Stimulated activated CD8-positive, alpha-beta memory T cell treated with anti-CD3 and anti-CD28 coated beads, Interleukin-12 subunit alpha, Interleukin-12 subunit beta, amount 100 ng/mL, for 1 hour (primary cell): ENCODE measurements around the gene TTC3.
"Not testable (repeated sequence)": the region's sequence is repeated elsewhere in the genome, so short reads cannot be mapped to it uniquely, and the experiment has no call there.

Experiments
- DNase-seq: peaks from one replicate; pipeline ENCODE4 v3.0.0-alpha.2; 2020; ENCODE audit warnings: low read depth

TTC3 gene

DNA sequence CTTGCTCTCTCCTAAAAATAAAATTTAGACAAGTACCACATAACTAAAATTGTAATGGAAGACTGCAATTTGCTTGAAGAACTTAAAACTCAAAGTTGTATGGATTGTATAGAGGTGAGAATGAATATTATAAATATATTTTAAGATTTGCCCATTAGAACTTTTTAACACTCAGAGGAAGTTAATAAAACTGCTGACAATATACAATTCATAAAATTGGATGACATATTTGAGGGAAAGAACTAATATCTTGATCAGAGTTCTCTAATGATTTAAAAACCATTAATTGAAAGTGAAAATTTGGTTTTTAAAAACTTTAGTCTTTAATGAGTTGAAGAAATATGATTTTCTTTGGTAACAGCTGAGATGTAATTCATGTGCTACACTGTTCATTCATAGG is 20.9 kb downstream of the TTC3 start:
- DNase-seq, result no peak

- no peak for DNase-seq
These were observed 22.8 kb downstream of the TTC3 start for GRCh38 chr21:37095821-37096220.

GRCh38 chr21:37098751-37099150 is 25.7 kb downstream of the TTC3 start:
- no peak for DNase-seq

DNA sequence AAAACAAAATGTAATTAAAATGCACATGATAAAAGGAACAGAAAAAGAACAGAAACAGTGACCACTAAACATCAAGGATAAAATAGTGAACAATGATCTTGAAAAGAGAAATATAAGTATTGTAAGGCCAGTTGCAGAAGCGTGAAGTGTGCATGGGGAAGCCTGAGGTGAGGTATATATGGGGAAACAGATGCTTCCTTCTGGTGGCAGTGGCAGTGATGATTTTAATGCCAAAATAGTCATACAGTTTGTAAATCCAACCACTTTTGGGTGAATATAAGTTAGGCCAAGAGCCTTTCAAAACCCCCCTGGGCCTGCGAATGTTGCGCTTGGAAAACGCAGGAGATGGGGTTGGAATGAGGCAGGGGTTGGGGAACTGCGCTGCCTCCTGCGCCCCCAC is 27.3 kb downstream of the TTC3 start:
- DNase-seq, result no peak

GRCh38 chr21:37101384-37101783 is 28.3 kb downstream of the TTC3 start:
- DNase-seq, result no peak

DNA sequence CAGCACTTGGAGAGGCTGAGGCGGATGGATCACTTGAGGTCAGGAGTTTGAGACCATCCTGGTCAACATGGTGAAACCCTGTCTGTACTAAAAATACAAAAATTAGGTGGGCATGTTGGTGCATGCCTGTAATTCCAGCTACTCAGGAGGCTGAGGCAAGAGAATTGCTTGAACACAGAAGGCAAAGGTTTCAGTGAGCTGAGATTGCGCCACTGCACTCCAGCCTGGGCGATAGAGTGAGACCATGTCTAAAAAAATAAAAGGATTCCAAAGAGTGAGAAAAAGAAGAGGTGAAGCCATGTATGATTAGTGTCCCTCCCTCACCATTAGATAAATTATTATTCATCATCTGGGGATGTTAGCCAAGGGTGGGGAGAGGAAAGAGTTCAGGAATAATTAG is 29.7 kb downstream of the TTC3 start:
- not testable (repeated sequence) for DNase-seq

GRCh38 chr21:37106998-37107397 is 33.9 kb downstream of the TTC3 start:
- no peak for DNase-seq

GRCh38 chr21:37111029-37111428 is 38.0 kb downstream of the TTC3 start:
- not testable (repeated sequence) for DNase-seq

DNA sequence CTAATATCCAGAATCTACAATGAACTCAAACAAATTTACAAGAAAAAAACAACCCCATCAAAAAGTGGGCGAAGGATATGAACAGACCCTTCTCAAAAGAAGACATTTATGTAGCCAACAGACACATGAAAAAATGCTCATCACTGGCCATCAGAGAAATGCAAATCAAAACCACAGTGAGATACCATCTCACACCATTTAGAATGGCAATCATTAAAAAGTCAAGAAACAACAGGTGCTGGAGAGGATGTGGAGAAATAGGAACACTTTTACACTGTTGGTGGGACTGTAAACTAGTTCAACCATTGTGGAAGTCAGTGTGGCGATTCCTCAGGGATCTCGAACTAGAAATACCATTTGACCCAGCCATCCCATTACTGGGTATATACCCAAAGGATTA is 41.2 kb downstream of the TTC3 start:
- not testable (repeated sequence) for DNase-seq

DNA sequence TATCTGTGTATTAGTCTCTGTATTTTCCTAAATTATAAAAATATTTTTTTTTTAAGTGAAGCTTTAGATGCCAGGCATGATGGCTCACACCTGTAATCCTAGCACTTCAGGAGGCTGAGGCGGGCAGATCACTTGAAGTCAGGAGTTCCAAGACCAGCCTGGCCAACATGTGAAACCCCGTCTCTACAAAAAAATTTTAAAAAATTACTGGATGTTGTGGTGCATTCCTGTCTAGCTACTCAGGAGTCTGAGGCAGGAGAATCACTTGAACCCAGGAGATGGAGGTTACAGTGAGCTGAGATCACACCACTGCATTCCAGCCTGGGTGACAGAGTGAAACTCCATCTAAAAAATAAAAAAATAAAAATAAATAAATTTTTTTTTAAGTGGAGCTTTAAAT is 43.4 kb downstream of the TTC3 start:
- DNase-seq, result not testable (repeated sequence)

DNA sequence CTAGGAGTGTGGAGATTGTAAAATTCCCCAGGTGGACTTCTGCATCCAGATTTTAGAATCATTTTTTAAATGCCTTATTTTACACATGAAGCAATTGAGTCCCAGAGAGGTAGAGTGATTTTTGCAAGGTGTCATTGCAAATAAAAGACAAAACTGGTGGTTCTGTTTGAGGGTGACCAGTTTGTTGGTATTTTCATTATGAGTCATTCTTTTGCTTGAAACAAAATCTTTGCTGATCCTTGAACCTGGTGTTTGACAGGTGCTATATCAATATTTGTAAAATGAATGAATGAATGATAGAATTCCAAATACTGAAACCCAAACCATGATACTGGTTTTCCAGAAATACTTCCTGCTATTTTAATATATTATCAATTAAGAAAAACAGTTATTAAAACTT is 44.1 kb downstream of the TTC3 start:
- DNase-seq, result no peak

DNA sequence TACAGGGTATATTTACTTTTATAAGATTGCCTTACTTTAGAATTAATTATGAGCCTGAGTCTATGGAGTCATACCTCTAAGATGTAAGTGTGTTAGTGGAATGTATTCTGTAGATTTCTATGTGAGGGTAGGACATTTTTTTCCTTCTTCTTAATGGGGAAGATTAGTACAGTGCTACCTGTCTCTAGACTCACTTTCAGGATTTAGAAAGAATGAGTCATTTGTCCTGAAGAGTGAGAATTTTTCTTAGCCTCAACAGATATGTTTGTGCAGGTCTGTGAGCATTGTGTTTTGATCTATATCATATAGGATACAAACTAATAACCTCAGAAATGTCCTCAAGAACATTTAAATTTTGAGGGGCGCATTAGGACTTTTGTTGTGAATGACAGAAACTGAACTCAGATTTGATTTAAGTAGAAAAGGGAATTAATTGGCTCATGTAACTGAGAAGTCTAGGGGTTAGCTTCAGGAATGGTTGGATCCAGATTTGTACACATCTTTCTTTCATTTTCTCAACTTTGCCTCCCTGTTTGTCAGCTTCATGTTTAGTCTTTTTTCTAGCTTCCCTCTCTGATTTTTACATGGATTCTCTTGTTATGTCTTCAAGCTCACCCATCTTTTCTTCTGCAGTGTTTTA is 45.3 kb downstream of the TTC3 start:
- DNase-seq, result no peak

DNA sequence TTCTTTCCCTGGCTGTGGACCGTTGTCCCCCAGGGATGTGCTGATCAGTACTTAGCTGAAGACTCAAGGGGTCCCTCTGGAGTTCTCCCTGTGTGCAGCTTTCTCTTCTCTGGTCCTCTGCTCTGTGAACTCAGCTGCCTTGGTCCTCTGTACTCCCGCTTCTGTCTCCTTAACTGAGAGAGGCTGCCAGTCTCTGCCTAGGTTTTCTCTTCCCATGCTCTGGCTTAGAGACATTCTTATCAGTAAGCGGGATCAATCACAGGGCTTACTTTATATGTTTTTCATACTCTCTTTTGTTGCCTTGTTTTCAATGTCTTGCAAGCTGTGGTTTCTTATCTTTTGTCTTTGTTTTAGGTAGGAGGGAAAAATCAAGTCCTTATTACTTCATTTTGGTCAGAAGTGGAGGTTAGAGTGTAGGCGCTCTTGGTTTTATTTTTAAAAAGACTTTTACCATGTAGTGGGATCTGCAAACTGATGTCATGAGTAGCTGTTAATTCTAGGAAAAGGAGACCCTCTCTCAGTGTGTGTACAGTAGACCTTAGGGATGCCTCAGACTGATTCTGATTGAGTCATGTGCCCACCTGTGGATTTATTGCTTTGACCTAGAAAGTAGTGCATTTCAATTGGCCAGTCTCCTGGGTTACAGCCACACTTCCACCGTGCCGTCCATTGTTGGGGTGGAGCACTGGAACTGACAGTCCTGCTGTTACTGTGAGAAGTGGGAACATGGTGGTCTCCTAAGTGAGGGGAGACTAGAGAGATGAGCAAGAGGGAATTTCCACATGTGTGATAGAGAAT is 46.6 kb downstream of the TTC3 start:
- no peak for DNase-seq

DNA sequence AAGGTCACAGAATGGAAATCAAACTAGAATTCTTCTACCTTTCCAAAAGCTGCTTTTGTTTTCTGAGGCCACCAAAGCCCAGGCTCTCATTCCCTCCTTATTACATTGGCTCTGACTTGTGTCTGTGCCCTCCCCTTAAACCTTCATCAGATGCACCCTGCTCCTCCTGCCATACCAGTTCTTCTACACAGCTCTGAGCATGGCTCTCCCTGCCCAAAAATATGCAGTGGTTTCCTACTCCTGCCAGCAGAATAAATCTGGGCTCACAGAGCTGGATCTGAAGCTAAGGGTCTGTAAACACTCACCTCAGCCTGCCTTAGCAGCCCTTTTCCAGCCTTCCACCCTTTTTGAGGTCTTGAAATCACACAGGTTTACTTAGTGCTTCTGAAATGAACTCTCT is 55.0 kb downstream of the TTC3 start:
- DNase-seq, result no peak

DNA sequence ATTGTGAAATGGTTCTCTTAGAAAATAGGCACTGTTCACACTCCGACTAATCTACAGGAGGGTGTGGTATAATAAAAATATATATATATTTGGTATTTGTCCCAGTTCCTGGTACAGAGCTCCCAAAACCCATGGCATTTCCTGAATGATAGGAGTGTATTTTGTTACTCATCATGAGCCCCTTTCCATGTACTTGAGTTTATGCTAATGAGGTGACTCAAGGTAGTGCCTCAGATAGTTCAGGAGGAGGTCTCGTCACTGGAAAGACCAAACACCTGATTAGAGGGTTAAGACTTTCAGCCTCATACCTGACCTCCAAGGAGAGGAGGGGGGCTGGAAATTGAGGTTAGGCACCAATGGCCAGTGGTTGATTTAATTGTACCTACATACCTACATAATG is 57.9 kb downstream of the TTC3 start:
- DNase-seq, result no peak

DNA sequence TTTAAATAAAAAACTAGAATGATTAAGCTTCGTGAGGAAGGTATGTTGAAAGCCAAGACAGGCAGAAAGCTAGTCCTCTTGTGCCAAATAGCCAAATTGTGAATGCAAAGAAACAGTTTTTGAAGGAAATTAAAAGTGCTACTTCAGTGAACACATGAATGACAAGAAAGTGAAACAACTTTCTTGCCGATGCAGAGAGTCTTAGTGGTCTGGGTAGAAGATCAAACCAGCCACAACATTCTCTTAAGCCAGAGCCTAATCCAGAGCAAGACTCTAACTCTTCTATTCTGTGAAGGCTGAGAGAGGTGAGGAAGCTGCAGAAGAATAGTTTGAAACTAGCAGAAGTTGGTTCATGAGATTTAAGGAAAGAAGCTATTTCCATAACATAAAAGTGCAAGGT is 63.2 kb downstream of the TTC3 start:
- no peak for DNase-seq

DNA sequence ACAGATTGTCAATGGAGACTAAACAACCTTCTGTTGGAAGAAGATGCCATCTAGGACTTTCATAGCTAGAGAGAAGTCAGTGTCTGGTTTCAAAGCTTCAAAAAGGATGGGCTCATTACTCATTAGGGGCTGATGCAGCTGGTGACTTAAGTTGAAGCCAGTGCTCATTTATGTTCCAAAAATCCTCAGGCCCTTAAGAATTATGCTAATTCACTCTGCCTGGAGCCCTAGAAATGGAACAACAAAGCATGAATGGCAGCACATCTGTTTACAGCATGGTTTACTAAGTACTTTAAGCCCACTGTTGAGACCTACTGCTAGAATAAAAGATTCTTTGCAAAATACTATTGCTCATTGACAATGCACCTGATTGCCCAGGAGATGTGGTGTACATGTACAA is 63.7 kb downstream of the TTC3 start:
- no peak for DNase-seq

- no peak for DNase-seq
These were observed 66.1 kb downstream of the TTC3 start for GRCh38 chr21:37139154-37139553.

GRCh38 chr21:37139902-37140301 is 66.8 kb downstream of the TTC3 start:
- DNase-seq, result no peak

DNA sequence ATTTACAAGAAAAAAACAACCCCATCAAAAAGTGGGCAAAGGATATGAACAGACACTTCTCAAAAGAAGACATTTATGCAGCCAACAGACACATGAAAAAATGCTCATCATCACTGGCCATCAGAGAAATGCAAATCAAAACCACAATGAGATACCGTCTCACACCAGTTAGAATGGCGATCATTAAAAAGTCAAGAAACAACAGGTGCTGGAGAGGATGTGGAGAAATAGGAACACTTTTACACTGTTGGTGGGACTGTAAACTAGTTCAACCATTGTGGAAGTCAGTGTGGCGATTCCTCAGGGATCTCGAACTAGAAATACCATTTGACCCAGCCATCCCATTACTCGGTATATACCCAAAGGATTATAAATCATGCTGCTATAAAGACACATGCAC is 70.3 kb downstream of the TTC3 start:
- DNase-seq, result not testable (repeated sequence)

DNA sequence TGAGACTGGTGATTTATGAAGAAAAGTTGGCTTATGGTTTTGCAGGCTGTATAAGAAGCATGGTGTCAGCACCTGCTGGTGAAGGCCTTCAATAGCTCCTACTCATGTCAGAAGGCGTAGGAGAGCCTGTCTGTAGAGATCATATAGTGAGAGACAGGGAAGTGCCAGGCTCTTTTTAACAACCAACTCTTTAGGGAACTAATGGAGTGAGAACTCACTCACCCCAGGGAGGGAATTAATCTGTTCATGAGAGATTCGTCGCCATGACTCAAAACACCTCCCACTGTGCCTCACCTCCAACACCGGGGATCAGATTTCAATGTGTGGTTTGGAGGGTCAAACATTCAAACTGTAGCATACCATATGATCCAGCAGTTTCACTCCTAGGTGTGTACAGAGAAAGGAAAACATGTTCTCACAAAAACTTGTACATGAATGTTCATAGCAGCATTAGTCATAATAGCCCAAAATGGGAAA is 72.6 kb downstream of the TTC3 start:
- DNase-seq, result no peak

DNA sequence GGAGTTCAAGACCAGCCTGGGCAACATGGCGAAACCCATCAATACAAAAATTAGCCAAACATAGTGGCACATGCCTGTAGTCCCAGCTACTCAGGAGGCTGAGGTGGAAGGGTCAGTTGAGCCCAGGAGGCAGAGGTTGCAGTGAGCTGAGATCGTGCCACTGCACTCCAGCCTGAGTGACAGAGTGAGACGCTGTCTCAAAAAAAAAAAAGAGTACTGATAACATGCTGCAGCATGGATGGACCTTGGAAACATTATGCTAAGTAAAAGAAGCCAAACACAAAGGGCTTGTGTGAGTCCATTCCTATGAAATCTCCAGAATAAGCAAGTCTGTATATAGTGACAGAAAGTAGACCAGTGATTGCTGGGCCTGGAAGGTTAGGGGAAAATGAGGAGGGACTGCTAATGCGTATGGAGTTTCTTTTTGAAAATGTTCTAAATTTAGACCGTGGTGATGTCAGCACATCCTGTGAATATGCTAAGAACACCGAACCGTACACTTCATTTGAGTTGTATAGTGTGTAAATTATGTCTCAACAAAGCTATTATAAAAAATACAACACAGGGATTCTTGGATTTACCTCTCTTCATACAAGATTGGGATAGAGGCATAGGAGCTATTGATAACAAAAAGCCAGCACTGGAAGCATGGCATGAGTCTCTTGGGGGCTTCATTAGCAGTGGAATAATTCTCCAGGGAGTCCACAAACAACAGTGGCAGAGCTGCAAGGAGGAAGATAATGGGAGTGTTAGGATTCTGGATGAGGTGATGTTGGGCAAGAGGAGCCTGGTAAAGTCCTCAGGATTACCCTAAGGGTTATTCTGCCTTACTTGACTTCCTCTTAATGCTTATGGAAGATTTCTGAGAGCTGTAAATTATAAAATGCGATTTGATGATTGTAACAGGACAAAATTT is 73.5 kb downstream of the TTC3 start:
- no peak for DNase-seq

DNA sequence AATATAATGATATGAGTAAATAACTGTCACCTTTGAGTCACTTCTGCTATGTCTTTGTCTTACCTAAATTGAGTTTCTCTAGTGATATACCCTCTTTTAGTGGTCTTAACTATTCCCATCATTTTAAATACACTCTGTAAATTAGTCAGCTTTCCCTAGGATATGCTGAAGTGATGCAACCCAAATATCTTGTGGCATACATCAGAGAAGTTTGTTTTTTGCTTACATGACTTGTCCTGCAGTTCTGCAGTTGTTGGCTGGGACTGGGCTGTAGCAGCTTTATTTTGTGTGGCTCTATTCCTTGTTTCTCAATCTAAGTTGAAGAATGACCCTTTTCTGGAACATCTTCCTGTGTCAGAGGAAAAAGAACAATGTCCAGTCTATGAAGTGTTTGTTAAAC is 76.4 kb downstream of the TTC3 start:
- DNase-seq, result no peak
